Measurements from ENCODE around the gene CTBP2.

CTBP2 gene

GRCh38 chr10:125147971-125148439, 12.4 kb downstream of the CTBP2 start:
- peak; percentile 63; the same call in 1 of the 2 replicates for TF ChIP-seq Cebpa-rat (IDR thresholded peaks at IDR 0.05)
- H3K27me3 ChIP-seq: no peaks in the 10 kb centered on the region
- H3K9ac ChIP-seq: peak overlapping the region; percentile 70
- peaks cover 19% of the 10 kb centered on the region for H3K36me3 ChIP-seq
- peak overlapping the region; percentile 88 for H3K4me2 ChIP-seq
- H3K27ac ChIP-seq: peak overlapping the region; percentile 70
- peaks cover 100% of the 10 kb centered on the region for H3K4me1 ChIP-seq
- peak overlapping the region; percentile 47 for H3K4me3 ChIP-seq
- peaks cover 100% of the 10 kb centered on the region for H4K20me1 ChIP-seq
- H3K9me3 ChIP-seq: no peaks in the 10 kb centered on the region

DNA sequence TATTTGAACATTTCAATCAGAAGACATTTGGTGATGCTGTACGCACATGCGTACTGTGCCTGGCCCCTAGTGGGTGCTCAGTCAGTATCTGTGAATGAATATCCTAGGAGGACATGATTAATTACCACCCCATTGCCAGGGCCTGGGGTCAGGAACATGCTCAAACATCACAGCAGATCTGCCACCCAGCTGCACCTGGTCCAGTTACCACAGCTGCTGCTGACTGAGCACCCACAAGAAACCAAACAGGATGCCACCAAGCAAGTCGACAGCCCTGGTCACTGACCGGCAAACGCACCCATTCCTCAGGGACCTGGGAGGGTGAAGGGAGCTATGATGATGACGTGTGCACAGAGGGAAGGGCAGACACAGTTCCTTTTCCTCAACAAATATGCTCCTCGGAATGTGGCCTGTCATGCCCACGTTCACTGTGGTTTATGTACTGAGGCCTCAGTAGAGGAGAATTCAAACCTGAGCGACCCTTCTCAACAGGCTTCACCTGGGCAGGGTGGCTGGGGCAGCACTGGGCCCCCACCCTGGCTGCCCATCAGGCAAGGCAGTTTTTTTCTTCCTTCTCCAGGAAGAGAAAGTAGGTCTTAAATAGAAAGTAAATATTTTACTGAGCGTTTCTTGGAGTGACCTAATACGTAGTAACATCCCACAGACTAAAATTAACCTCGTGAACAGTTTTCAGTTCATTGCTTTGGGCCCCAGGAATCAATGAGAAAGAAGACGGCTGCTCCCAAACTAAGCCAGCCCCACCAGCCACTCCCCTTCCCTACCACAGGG, 13.4 kb downstream of the CTBP2 start:
- Histone ChIP-seq H3K4me1 (peaks cover 100% of the 10 kb centered on the region), H3K4me2 (peak overlapping the region; percentile 88), H3K9ac (peak overlapping the region; percentile 70), H3K27ac (peak overlapping the region; percentile 70), H3K9me3 (no peaks in the 10 kb centered on the region), H4K20me1 (peaks cover 100% of the 10 kb centered on the region), H3K27me3 (no peaks in the 10 kb centered on the region), H3K4me3 (peak overlapping the region; percentile 47), H3K36me3 (peaks cover 19% of the 10 kb centered on the region)
- TF ChIP-seq Cebpa-rat (IDR thresholded peaks at IDR 0.05): no peak

GRCh38 chr10:125145636-125146035, 14.7 kb downstream of the CTBP2 start:
- no peaks in the 10 kb centered on the region for H3K27me3 ChIP-seq
- H4K20me1 ChIP-seq: peaks cover 100% of the 10 kb centered on the region
- no peaks in the 10 kb centered on the region for H3K9me3 ChIP-seq
- H3K36me3 ChIP-seq: peaks cover 12% of the 10 kb centered on the region
- H3K4me2 ChIP-seq: peak overlapping the region; percentile 88
- H3K4me1 ChIP-seq: peaks cover 100% of the 10 kb centered on the region
- no peak overlapping the region for H3K9ac ChIP-seq
- no peak overlapping the region for H3K27ac ChIP-seq
- no peak overlapping the region for H3K4me3 ChIP-seq
- no peak for TF ChIP-seq Cebpa-rat (IDR thresholded peaks at IDR 0.05)

DNA sequence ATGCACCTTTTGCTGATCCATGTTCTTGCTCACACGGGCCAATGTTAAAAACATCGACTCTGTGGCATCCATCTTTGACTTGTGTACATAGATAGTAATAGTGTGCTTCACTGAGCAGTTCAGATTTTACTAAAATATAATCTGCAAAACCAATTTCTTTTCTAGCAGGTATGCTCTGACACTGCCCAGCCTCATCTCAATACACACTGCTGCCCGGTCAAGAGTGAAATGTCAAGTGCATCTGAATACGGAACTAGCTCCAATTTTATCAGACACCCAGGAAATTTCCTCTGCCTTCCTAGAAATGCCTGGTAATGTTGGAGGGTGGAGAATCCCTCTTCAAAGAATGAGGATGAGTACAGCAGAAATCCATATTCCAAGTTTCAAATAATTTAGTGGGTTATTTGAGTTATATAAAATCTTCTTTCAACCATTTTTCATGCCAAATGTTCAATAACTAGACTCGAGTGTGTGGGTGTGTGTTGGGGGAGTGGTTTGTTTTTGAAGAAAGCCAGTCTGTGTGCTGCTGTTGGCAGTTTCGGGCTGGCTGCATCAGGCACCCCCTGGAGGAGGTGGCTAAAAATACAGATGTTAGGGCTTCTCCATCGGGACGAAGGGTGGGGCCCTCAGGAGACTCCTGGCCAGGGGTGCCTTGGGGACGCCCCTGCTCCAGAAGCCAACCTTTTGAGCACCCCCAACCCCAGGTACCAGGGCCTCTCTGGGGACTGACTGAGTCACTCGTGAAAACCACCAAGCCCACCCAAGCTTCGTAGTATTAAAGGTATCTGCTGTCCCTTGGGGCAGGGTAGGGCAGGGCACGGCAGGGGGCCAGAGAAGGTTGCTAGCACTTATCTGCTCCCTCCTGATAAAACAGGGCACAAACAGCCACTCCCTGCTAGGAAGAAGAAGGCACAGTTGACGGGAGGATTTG, 15.4 kb downstream of the CTBP2 start:
- Histone ChIP-seq H3K4me2 (peak overlapping the region; percentile 88), H3K27me3 (no peaks in the 10 kb centered on the region), H3K4me3 (no peak overlapping the region), H3K9ac (no peak overlapping the region), H3K27ac (peak overlapping the region; percentile 60; the same call in 1 of the 2 replicates), H3K36me3 (peaks cover 14% of the 10 kb centered on the region; the same call in 1 of the 2 replicates), H3K9me3 (no peaks in the 10 kb centered on the region), H4K20me1 (peaks cover 100% of the 10 kb centered on the region), H3K4me1 (peaks cover 100% of the 10 kb centered on the region)
- TF ChIP-seq Cebpa-rat (IDR thresholded peaks at IDR 0.05): no peak

DNA sequence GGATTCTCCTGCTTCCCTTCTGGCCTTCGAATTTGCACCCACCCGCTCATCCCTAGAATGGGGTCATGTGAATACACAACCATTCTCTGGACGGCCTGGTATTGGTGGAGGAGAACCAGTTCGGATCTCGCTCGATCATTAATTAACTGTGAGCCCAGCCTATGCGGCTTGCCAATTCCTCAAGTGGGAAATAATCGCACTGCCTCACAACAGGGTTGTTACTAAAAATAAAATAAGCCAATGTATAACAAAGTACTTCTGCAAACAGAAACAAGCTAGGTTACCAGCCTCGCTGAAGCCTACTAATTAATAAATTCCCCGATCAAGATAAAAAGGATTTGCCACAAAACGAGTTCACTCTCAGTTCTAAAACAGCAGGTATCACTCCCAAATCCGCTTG, 16.2 kb downstream of the CTBP2 start:
- peaks cover 100% of the 10 kb centered on the region for H3K4me1 ChIP-seq
- peak overlapping the region; percentile 29; the same call in 1 of the 2 replicates for H3K27ac ChIP-seq
- H3K27me3 ChIP-seq: no peaks in the 10 kb centered on the region
- peaks cover 16% of the 10 kb centered on the region for H3K36me3 ChIP-seq
- H4K20me1 ChIP-seq: peaks cover 100% of the 10 kb centered on the region
- no peaks in the 10 kb centered on the region for H3K9me3 ChIP-seq
- peak overlapping the region; percentile 88 for H3K4me2 ChIP-seq
- no peak overlapping the region for H3K9ac ChIP-seq
- TF ChIP-seq Cebpa-rat (IDR thresholded peaks at IDR 0.05): no peak
- H3K4me3 ChIP-seq: no peak overlapping the region

GRCh38 chr10:125142946-125143345, 17.4 kb downstream of the CTBP2 start:
- no peak overlapping the region for H3K4me3 ChIP-seq
- H3K9me3 ChIP-seq: no peaks in the 10 kb centered on the region
- H3K4me2 ChIP-seq: peak overlapping the region; percentile 88
- H3K36me3 ChIP-seq: peaks cover 28% of the 10 kb centered on the region
- peaks cover 100% of the 10 kb centered on the region for H4K20me1 ChIP-seq
- H3K9ac ChIP-seq: peak overlapping the region; percentile 44; the same call in 1 of the 2 replicates
- no peaks in the 10 kb centered on the region for H3K27me3 ChIP-seq
- TF ChIP-seq Cebpa-rat (IDR thresholded peaks at IDR 0.05): no peak
- peak overlapping the region; percentile 80 for H3K27ac ChIP-seq
- H3K4me1 ChIP-seq: peaks cover 100% of the 10 kb centered on the region

DNA sequence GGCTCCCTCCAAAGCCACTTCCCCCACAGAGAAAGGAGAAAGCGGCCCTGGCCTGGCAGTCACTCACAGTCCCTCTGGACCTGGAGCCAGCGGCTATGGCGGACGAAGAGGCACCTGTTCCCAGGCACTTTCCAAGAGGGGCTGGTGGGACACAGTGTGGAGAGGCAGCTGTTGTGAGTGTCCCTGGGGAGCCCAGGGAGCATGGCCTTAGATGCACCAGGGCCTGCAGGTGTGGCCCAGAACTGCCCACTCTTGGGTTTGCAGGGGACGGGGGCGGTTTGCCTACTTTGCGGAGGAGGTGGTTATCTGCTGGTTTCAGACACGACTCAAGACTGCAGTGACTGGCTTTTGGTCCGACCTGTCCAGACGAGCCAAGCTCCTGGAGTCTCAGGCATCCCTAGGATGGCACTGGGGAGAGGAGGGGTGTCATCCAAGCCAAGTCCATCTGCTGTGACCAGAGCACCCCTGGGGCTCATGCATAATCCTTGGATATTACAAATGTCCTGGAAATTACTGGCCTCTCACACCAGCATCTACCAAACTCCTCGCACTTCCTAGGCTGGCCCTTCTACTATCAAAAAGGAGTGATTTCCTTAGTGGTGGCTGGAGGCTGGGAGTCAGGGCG, 18.4 kb downstream of the CTBP2 start:
- Histone ChIP-seq H3K27ac (peak overlapping the region; percentile 80), H3K4me3 (no peak overlapping the region), H3K9me3 (no peaks in the 10 kb centered on the region), H3K27me3 (no peaks in the 10 kb centered on the region), H3K4me2 (peak overlapping the region; percentile 88), H3K9ac (peak overlapping the region; percentile 33), H3K4me1 (peaks cover 100% of the 10 kb centered on the region), H3K36me3 (peaks cover 38% of the 10 kb centered on the region), H4K20me1 (peaks cover 100% of the 10 kb centered on the region)
- no peak for TF ChIP-seq Cebpa-rat (IDR thresholded peaks at IDR 0.05)

DNA sequence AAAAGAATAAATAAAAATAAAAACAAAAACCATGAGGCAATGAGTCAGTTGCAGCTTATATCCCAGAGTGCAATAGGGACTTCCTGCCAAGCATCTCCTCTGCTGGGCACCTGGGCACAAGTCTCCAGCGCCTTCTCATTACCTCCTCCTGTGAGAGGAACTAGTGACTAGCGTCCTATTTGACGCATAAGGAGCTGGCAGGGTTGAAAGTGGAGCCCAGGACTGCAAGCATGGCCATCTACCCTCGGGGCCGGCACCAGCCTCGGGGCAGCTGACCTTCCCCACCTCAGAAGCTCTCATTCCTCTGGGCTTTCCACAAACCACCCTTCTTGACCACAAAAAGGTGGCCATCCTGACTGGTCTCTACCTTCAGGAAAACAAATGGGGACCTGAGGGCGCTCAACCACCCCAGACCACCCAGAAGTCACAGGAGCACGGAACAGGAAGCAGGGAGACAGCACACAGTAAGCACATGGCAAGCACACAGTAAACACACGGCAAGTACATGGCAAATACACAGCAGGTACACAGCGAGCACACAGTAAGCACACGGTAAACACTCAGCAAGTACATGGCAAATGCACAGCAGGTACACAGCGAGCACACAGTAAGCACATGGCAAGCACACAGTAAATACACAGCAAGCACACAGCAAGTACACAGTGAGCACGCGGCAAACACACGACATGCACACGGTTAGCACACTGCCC, 19.1 kb downstream of the CTBP2 start:
- H3K9me3 ChIP-seq: no peaks in the 10 kb centered on the region
- peak overlapping the region; percentile 80 for H3K27ac ChIP-seq
- TF ChIP-seq Cebpa-rat (IDR thresholded peaks at IDR 0.05): no peak
- H3K4me3 ChIP-seq: no peak overlapping the region
- H3K4me2 ChIP-seq: peak overlapping the region; percentile 88
- H3K9ac ChIP-seq: peak overlapping the region; percentile 33
- no peaks in the 10 kb centered on the region for H3K27me3 ChIP-seq
- peaks cover 45% of the 10 kb centered on the region for H3K36me3 ChIP-seq
- peaks cover 100% of the 10 kb centered on the region for H4K20me1 ChIP-seq
- peaks cover 100% of the 10 kb centered on the region for H3K4me1 ChIP-seq

- Histone ChIP-seq H3K4me1 (peaks cover 100% of the 10 kb centered on the region), H3K9me3 (no peaks in the 10 kb centered on the region), H3K36me3 (peaks cover 56% of the 10 kb centered on the region), H3K9ac (no peak overlapping the region), H3K4me2 (no peak overlapping the region), H3K27me3 (no peaks in the 10 kb centered on the region), H3K27ac (no peak overlapping the region), H3K4me3 (no peak overlapping the region), H4K20me1 (peaks cover 100% of the 10 kb centered on the region)
- TF ChIP-seq Cebpa-rat (IDR thresholded peaks at IDR 0.05): no peak
These were observed 20.2 kb downstream of the CTBP2 start for GRCh38 chr10:125140151-125140550.

Measured in BLaER1 (cell line).